B cell (primary cell): ENCODE measurements around the gene PKIG.

Source experiments
- EZH2 ChIP-seq: IDR thresholded peaks from 2 replicates; pipeline ENCODE4 v1.6.1; 2012; ENCODE audit warnings: borderline replicate concordance, low read depth, mild to moderate bottlenecking, moderate library complexity, low read length; ENCODE audit not compliant: insufficient read depth, poor library complexity, severe bottlenecking
- TF ChIP-seq, protein P1 (sequence below): fragments of 200-600 bp; IDR thresholded peaks from one replicate; pipeline ENCODE4 v1.8.0; 2022; ENCODE audit warnings: antibody characterized with exemption, mild to moderate bottlenecking

DNA sequence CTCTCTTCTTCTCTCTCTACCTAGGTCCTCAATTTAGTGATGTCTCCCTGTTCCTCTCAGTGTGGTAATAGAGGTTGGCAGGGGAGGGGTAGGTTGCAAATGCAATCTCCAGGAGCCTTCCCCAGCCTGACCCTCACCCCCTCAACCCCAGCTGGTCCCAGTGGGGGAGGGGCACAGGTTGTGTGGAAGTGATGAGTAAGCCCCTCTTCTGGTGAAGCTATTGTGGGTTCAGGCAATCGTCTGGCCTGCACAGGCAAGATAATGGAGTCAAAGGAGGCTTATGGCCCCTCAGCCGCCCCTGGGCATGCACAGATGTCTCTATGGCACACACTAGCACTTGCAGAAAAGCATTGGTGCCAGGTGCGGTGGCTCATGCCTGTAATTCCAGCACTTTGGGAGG is 79.9 kb downstream of the PKIG start:
- TF ChIP-seq, protein P1, sequence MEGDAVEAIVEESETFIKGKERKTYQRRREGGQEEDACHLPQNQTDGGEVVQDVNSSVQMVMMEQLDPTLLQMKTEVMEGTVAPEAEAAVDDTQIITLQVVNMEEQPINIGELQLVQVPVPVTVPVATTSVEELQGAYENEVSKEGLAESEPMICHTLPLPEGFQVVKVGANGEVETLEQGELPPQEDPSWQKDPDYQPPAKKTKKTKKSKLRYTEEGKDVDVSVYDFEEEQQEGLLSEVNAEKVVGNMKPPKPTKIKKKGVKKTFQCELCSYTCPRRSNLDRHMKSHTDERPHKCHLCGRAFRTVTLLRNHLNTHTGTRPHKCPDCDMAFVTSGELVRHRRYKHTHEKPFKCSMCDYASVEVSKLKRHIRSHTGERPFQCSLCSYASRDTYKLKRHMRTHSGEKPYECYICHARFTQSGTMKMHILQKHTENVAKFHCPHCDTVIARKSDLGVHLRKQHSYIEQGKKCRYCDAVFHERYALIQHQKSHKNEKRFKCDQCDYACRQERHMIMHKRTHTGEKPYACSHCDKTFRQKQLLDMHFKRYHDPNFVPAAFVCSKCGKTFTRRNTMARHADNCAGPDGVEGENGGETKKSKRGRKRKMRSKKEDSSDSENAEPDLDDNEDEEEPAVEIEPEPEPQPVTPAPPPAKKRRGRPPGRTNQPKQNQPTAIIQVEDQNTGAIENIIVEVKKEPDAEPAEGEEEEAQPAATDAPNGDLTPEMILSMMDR = no peak
- no peak for TF ChIP-seq EZH2
